ENCODE measurements around the gene MNAT1.

MNAT1 gene

DNA sequence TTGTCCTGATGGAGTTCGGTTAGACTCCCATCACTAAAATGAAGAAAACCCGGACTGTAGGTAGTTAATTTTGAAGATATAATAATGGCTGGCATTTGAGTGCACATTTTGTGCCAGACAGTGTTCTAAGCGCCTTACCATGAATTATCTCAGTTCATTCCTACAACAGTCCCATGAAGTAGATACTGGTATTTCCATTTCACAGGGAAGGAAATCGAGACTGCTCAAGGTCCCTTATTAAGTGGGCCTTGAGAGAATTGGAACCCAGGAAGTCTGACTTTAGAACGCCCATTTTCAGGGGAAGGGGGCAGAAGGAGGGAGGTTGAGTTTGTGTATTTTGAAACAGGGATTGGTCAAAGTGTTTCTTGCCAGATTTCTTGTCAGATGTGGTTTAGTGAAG is 855 bp downstream of the MNAT1 start:
- H3K4me3 ChIP-seq (ENCODE audit: low read length, poor library complexity, severe bottlenecking) = peak overlapping the region; percentile 92
- no peaks in the 10 kb centered on the region for H3K9me2 ChIP-seq (replicated peaks; ENCODE audit: low read depth, low read length)
- H2AFZ ChIP-seq (ENCODE audit: low read length) = peak overlapping the region; percentile 95; the same call in 1 of the 2 replicates
- no peaks in the 10 kb centered on the region for H3F3A ChIP-seq (ENCODE audit: low read depth)
- peak overlapping the region; percentile 93 for H3K4me2 ChIP-seq (ENCODE audit: low read depth, low read length, poor library complexity, severe bottlenecking)
- peaks cover 29% of the 10 kb centered on the region for H3K4me1 ChIP-seq (ENCODE audit: insufficient read depth, low read length, poor library complexity, severe bottlenecking)
- H3K27me3 ChIP-seq (ENCODE audit: insufficient read depth, low read length, poor library complexity, severe bottlenecking) = no peaks in the 10 kb centered on the region
- no peaks in the 10 kb centered on the region for H3K9me3 ChIP-seq (ENCODE audit: insufficient read depth, low read depth, low read length)
- H3K36me3 ChIP-seq (ENCODE audit: insufficient read depth, low read length) = no peaks in the 10 kb centered on the region
- H3K9ac ChIP-seq (ENCODE audit: low read depth, low read length, poor library complexity, severe bottlenecking) = peak overlapping the region; percentile 88
- H4K20me1 ChIP-seq (ENCODE audit: insufficient read depth, low read length, poor library complexity, severe bottlenecking) = peaks cover 34% of the 10 kb centered on the region
- no peak for TF ChIP-seq EZH2phosphoT487 (IDR thresholded peaks at IDR 0.05; ENCODE audit: borderline replicate concordance)
- TF ChIP-seq, protein P1, sequence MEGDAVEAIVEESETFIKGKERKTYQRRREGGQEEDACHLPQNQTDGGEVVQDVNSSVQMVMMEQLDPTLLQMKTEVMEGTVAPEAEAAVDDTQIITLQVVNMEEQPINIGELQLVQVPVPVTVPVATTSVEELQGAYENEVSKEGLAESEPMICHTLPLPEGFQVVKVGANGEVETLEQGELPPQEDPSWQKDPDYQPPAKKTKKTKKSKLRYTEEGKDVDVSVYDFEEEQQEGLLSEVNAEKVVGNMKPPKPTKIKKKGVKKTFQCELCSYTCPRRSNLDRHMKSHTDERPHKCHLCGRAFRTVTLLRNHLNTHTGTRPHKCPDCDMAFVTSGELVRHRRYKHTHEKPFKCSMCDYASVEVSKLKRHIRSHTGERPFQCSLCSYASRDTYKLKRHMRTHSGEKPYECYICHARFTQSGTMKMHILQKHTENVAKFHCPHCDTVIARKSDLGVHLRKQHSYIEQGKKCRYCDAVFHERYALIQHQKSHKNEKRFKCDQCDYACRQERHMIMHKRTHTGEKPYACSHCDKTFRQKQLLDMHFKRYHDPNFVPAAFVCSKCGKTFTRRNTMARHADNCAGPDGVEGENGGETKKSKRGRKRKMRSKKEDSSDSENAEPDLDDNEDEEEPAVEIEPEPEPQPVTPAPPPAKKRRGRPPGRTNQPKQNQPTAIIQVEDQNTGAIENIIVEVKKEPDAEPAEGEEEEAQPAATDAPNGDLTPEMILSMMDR (conservative IDR thresholded peaks at IDR 0.05; ENCODE audit: low read length) = no peak
- H3K79me2 ChIP-seq (ENCODE audit: insufficient read depth, low read length) = peaks cover 59% of the 10 kb centered on the region

DNA sequence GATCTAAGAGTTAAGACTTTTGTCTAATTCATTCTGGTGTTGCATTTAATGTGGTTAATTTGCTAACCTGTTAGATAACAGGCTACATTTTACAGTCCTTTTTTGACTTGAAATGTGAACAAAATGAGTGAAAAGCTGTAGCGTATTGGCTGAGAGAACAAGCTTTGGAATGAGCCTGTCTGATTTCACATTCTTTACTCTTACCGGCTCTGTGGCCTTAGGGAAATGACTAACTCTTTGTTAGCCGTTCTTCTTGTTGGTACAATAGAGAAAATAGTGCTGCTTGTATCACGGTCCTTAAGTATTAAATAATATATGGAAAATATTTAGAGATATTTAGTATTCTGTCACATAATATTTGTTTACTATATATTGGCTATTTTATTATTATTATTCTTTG is 1.9 kb downstream of the MNAT1 start:
- Histone ChIP-seq H2AFZ (ENCODE audit: low read length) (no peak overlapping the region), H3K9ac (ENCODE audit: low read depth, low read length, poor library complexity, severe bottlenecking) (peak overlapping the region; percentile 88), H3K36me3 (ENCODE audit: insufficient read depth, low read length) (no peaks in the 10 kb centered on the region), H3K79me2 (ENCODE audit: insufficient read depth, low read length) (peaks cover 67% of the 10 kb centered on the region), H3K4me2 (ENCODE audit: low read depth, low read length, poor library complexity, severe bottlenecking) (peak overlapping the region; percentile 93), H3K9me2 (replicated peaks; ENCODE audit: low read depth, low read length) (no peaks in the 10 kb centered on the region), H3K27me3 (ENCODE audit: insufficient read depth, low read length, poor library complexity, severe bottlenecking) (no peaks in the 10 kb centered on the region), H3K9me3 (ENCODE audit: insufficient read depth, low read depth, low read length) (no peaks in the 10 kb centered on the region), H3F3A (ENCODE audit: low read depth) (no peaks in the 10 kb centered on the region), H3K4me1 (ENCODE audit: insufficient read depth, low read length, poor library complexity, severe bottlenecking) (peaks cover 32% of the 10 kb centered on the region), H3K4me3 (ENCODE audit: low read length, poor library complexity, severe bottlenecking) (peak overlapping the region; percentile 92), H4K20me1 (ENCODE audit: insufficient read depth, low read length, poor library complexity, severe bottlenecking) (peaks cover 41% of the 10 kb centered on the region)
- TF ChIP-seq EZH2phosphoT487 (IDR thresholded peaks at IDR 0.05; ENCODE audit: borderline replicate concordance) = no peak
- TF ChIP-seq, protein P1 (conservative IDR thresholded peaks at IDR 0.05; ENCODE audit: low read length) = no peak

DNA sequence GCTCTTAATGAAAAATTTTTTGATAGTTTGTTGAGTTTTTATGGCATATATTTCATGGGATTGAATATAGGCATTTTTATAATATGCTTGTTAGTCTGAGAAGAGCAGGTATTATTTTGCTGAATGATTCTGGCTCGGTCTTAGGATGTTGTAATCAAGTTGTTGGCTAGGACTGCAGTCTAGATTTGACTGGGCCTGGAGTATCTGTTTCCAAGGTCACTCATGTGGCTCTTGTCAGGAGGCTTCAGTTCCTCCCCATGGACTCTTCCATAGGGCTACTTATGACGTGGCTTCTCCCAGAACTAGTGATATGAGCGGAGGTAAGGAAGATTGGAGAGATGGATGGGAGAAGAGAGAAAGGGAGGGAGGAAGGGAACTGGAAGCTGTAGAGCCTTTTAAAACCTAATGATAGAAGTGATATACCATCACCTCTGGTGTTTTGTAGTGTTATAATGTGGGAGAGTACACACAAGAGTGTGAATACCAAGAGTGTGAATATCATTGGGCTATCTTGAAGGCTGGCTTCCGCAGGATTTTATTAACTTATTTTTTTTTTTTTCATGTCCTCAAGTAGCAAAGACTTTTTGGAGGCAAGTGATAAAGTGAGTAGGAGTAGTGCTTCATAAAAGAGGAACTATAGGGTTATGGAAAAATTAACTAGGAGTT is 4.4 kb downstream of the MNAT1 start:
- TF ChIP-seq EZH2phosphoT487 (IDR thresholded peaks at IDR 0.05; ENCODE audit: borderline replicate concordance) = no peak
- TF ChIP-seq, protein P1 (conservative IDR thresholded peaks at IDR 0.05; ENCODE audit: low read length) = no peak
- Histone ChIP-seq H3K79me2 (ENCODE audit: insufficient read depth, low read length) (peaks cover 90% of the 10 kb centered on the region), H3K9me2 (replicated peaks; ENCODE audit: low read depth, low read length) (no peaks in the 10 kb centered on the region)

More for the DNA sequence above, 4.4 kb downstream of the MNAT1 start:
- Histone ChIP-seq H2AFZ (ENCODE audit: low read length) (no peak overlapping the region), H3K36me3 (ENCODE audit: insufficient read depth, low read length) (no peaks in the 10 kb centered on the region), H3K9ac (ENCODE audit: low read depth, low read length, poor library complexity, severe bottlenecking) (peak overlapping the region; percentile 10), H4K20me1 (ENCODE audit: insufficient read depth, low read length, poor library complexity, severe bottlenecking) (peaks cover 41% of the 10 kb centered on the region), H3K27me3 (ENCODE audit: insufficient read depth, low read length, poor library complexity, severe bottlenecking) (no peaks in the 10 kb centered on the region), H3K4me3 (ENCODE audit: low read length, poor library complexity, severe bottlenecking) (peak overlapping the region; percentile 20), H3K9me3 (ENCODE audit: insufficient read depth, low read depth, low read length) (no peaks in the 10 kb centered on the region), H3F3A (ENCODE audit: low read depth) (no peaks in the 10 kb centered on the region), H3K4me2 (ENCODE audit: low read depth, low read length, poor library complexity, severe bottlenecking) (peak overlapping the region; percentile 55), H3K4me1 (ENCODE audit: insufficient read depth, low read length, poor library complexity, severe bottlenecking) (peaks cover 32% of the 10 kb centered on the region)
